Activated CD4-positive, alpha-beta T cell treated with anti-CD3 and anti-CD28 coated beads, Interleukin-2, amount 50 U/mL, for 4 hours (primary cell): ENCODE results near the gene OTULIN.

Experiments used
- DNase-seq, 2 experiments: peaks; one replicate each; pipeline ENCODE4 v3.0.0-alpha.2; 2020

OTULIN gene

DNA sequence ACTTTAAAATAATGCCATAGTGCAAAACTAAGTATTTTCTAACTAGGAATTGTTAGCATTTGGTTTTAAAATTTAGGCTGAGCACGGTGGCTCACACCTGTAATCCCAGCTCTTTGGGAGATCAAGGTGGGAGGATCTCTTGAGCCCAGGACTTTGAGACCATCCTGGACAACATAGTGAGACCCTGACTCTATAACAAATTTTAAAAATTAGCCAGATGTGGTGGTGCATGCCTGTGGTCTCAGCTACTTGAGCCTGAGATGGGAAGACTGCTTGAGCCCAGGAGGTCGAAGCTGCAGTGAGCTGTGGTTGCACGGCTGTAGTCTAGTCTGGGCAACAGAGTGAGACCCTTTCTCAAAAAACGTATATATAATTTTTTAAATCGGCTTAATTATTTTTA lies 4.9 kb downstream of the OTULIN start:
- no peak for DNase-seq

DNA sequence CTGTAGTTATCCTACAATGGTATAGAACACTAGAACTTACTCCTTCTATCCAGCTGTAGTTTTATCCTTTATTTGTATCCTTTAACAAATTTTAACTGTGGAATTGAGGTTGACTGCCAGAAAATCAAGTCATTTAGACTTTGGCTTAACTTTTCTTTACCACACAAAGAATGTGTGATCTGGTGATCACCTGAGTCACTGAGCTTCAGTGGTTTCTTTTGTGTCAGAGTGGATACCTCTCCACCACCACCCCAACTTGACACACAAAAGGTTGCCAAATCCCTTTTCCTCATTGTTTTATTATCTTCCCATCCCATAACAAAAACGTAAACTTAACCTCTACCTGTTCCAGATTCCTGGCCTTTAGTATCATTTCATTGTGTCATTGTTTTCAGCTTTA lies 5.5 kb downstream of the OTULIN start:
- DNase-seq = no peak

GRCh38 chr5:14671414-14671813 lies 6.9 kb downstream of the OTULIN start:
- DNase-seq = no peak

GRCh38 chr5:14672082-14672481 lies 7.6 kb downstream of the OTULIN start:
- no peak for DNase-seq

DNA sequence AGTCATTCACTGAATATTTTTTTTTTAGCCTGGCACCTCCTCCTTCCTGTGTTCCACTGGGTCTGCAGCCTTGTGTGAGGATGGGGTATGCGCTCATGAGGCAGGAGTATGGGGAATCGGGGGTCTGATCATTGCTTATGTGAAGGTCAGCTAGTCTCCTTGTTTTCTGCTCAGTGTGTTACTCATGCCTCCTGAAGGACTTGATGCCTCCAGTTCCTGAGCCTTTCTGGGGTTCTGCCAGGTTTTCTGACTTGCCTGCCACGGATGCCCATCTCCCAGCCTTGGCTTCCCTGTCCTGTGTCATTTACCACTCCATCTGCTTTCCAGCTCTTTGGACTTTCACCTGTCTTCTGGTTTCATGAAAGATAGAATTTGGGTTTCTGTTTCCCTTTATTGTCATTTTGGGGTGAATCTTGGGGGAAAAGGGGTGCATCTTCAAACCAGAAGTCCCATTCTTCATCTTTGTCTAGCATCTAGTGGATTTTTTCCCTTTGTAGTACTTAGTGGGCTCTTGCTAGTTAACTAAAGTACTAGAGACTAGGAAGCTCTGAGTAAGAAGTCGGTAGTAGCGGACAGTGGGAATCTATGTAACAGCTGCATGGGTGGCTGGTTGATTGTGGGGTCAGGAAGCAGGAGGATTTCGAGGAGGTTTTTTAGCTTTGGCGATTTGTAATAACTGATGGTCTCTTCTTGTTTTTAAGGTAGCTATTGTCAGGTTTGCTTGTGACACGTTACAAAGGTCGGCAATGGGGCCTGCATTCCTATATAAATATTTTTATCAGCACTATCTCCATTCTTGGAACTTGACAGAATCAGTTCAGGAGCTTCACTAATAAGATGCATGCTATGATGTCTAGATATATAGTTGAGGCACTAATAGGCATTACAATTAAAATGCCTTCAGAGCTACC lies 8.2 kb downstream of the OTULIN start:
- no peak for DNase-seq

GRCh38 chr5:14673443-14673842 lies 8.9 kb downstream of the OTULIN start:
- DNase-seq = no peak

GRCh38 chr5:14674983-14675854 lies 10.7 kb downstream of the OTULIN start:
- no peak for DNase-seq

- DNase-seq = no peak
These were observed 11.4 kb downstream of the OTULIN start for GRCh38 chr5:14675865-14676300.

DNA sequence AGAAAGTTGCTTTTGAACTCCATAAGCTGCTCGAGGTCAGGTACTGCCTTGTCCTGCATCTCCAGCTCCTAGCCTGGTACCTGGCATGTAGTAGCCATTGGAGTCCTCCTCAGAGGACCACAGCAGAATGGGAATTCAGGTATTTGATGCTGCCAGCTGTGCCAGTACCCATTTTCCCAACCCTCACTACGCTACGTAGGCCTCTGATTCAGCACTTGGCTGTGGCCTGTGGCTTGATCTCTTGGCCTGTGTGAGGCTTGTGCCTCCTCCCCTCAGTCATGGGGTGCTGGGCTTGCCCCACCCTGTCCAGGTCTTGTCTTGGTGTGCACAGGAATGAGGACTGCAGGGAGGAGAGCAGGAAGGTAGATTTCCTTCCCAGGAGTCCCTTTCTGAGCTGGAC lies 11.8 kb downstream of the OTULIN start:
- DNase-seq = peak in 1 of 2 experiments; percentile 10

DNA sequence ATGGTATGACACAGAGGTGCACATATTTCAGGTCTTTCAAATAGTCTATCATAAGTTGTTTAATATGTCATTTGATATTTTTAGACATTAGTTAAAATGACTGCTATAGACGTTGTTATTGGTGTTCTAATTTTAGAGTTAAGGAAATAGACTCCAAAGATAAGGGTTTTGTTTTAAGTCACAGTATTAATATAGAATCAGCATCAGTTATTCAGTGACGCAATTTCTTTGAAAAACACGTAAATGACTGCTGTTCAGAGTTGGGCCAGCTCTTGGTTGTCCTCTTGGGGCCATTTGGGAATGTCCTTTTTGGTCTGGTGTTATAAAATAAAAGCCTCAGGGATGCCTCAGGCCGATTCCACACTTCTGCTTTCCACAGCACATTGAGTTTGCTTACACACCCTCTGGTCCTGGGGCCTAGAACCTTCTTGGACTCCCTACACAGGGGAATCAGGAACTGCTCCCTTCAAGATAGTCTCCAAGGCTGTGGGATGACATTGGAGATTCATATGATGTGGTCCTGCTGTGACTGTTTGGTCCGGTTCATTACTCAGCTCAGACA lies 14.3 kb downstream of the OTULIN start:
- no peak for DNase-seq

GRCh38 chr5:14679595-14679994 lies 15.1 kb downstream of the OTULIN start:
- no peak for DNase-seq

DNA sequence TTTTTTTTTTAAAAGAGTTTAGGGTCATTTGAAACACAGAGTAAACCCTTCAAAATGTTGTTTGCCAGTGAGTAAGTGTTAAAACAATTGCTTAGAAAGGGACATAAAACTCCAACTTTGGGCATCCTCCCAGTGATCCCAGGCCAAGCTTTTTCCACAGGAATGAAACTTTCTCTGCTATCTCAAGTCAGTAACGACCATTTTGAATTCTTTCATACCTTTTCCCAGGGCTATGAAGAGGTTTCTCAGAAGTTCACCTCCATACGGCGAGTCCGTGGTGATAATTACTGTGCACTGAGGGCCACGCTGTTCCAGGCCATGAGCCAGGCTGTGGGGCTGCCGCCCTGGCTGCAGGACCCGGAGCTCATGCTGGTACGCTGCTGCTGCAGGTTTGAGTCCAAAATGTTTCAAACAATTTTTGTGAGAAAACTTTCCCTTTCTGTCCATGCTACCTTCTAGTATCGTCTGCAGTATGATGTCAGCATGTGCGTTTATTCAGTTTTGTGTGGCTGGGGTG lies 16.8 kb downstream of the OTULIN start:
- DNase-seq = no peak

- DNase-seq = no peak
These were observed 19.5 kb downstream of the OTULIN start for GRCh38 chr5:14683906-14684455.

- no peak for DNase-seq
These were observed 20.2 kb downstream of the OTULIN start for GRCh38 chr5:14684757-14685156.

DNA sequence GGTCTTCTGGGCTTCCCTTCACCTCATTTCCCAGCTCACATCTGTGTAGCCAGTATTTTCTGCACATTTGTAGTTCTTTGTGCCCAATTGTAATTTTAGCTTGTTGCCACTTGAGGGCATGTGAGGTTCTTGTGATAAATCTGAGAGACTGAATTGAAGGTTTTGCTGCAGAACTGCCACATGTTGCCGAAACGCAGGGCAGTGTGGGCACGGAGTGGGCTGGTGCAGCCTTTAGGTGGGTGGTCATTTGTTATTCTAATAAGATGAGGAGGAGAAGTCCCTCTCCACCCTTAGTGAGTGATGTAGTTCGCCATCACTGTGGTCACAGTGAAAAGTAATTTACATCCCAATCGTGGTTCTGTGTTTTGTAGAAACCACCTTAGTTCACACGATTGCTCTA lies 21.2 kb downstream of the OTULIN start:
- DNase-seq = peak in 1 of 2 experiments; percentile 29

- no peak for DNase-seq
These were observed 22.0 kb downstream of the OTULIN start for GRCh38 chr5:14686517-14686916.

- no peak for DNase-seq
These were observed 22.6 kb downstream of the OTULIN start for GRCh38 chr5:14687023-14687665.

- DNase-seq = no peak
These were observed 28.6 kb downstream of the OTULIN start for GRCh38 chr5:14693070-14693469.

DNA sequence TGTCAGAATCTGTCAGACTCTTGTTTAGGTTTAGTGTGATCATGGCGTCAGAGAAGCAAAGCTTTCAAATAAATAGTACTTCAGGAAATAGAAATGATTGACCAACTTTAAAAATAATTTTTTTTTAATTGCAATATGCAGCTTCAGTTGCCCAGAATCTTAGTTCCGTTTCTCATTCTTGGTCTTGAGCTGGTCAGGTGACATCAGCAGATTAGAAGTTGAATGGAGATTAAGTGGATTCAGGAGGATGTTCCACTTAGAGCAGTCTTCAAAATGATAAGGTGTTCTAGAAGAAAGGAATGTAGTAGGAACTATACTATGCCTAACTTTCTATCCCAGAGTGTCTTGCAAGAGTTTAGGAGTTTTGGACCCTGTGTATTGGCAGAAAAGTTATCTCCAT lies 30.6 kb downstream of the OTULIN start:
- no peak for DNase-seq

DNA sequence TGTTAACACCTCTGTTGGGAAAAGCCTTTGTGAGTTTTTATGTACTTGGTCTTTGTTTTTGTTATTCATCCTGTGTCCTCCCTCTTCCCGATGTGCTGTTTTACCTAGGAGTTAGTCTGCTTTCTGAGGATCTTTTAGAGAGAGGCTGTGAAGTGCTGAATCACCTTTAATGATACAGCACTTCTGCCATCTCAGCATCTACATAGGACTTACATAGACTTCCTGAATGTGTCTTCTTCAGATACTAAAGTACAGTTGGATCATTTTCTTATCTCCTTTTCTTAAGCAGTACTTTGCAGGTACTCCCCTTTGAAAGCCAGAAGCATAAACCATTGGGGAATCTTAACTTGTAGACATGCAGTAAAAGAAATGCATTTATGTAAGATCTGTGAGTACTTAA lies 31.5 kb downstream of the OTULIN start:
- no peak for DNase-seq

DNA sequence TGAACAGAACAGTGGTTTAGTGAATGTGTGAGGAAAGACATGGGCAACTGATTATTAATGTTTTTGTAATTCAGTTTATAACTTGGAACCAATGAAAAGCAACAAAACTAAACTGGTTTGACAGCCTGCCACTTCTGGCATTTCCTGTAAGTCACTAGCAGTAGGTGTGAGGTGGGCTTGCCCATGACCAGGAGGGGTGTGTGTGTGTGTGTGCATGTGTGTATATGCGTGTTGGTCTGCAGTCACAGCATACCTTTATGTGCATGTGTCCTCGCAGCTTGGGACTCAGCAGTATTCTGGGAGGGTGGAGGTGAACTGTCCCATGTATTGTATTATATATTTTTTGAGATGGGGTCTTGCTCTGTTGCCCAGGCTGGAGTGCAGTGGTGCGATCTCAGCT lies 32.3 kb downstream of the OTULIN start:
- DNase-seq = no peak

GRCh38 chr5:14698495-14698894 lies 34.0 kb downstream of the OTULIN start:
- DNase-seq = no peak
